ENCODE results near the gene HEATR5B. TPM values are rescaled to one million over a fixed set of nuclear protein-coding genes. Genes with fewer than 3 reads are reported as not detected.
"Not testable (repeated sequence)": the region's sequence is repeated elsewhere in the genome, so short reads cannot be mapped to it uniquely, and the experiment has no call there.

Gene HEATR5B
- total and polyA plus RNA-seq, 10 of the 15 experiments (the other 5 are each of a cell fraction or from before 2014, with no cell fraction given), result 4.1 to 34.7 (median 17.7) TPM

- Histone ChIP-seq H3K79me2 (ENCODE audit: control insufficient read depth, insufficient read depth, low read length) (no peaks in the 10 kb centered on the region), H3K36me3 (ENCODE audit: control insufficient read depth in 2 of 2, insufficient read depth in 2 of 2, low read length in 1 of 2) (peaks cover 1 to 14% of the 10 kb centered on the region in 2 experiments), H4K20me1 (ENCODE audit: control insufficient read depth, insufficient read depth) (no peaks in the 10 kb centered on the region), H3K4me1 (ENCODE audit: control insufficient read depth, insufficient read depth, low read length) (peaks cover 9% of the 10 kb centered on the region), H3K27ac (ENCODE audit: control insufficient read depth, insufficient read depth) (no peak overlapping the region), H3K4me3 (no peak overlapping the region), H2AFZ (ENCODE audit: control insufficient read depth, low read depth, low read length) (no peak overlapping the region), H3K27me3 (replicated peaks in 1 of 2; ENCODE audit: control insufficient read depth in 2 of 2, insufficient read depth in 2 of 2, low read length in 1 of 2) (no peaks in the 10 kb centered on the region), H3K9me3 (replicated peaks; ENCODE audit: control insufficient read depth, insufficient read depth, low read length) (no peaks in the 10 kb centered on the region), H3K9ac (ENCODE audit: control insufficient read depth, insufficient read depth, low read length) (no peak overlapping the region), H3K4me2 (ENCODE audit: control insufficient read depth, insufficient read depth) (no peak overlapping the region)
- ChIA-PET SMC1A (ENCODE audit: uncharacterized antibody, unreplicated experiment) (interaction anchor here (1.9 kb wide), 1 partner anchor 180 kb away, joined by 4 read pairs; no protein-coding TSS in a partner anchor), RAD21 (ENCODE audit: unreplicated experiment) (no interaction called here), POLR2A (no interaction called here), CTCF (interaction anchor here (1.0 to 1.5 kb wide), 2 partner anchors 24 to 215 kb away, joined by 3 to 5 read pairs; no protein-coding TSS in a partner anchor)
- intact Hi-C loops (cut with micrococcal nuclease; ENCODE audit: unreplicated experiment), result no loop called here
- DNase-seq (ENCODE audit: low read depth, low spot score), result no peak
- no peak for ATAC-seq
- FAIRE-seq, result no peak
- BruUV-seq (replicated peaks), result no TSS peak
- in situ Hi-C loops (cut with MboI), result no loop called here
- WGBS (ENCODE audit: insufficient coverage, insufficient replicate concordance, low lambda C conversion rate, missing lambda C conversion rate), result 88% methylated on average over 6 of the region's 6 CpGs
- no peak for TF ChIP-seq NFYA (IDR thresholded peaks at IDR 0.05; ENCODE audit: borderline replicate concordance, low read depth, low read length)
- no peak for TF ChIP-seq BRCA1 (IDR thresholded peaks at IDR 0.05; ENCODE audit: low read depth, low read length)
- no peak for TF ChIP-seq GATAD2B (conservative IDR thresholded peaks at IDR 0.05; ENCODE audit: low read depth)
- no peak for TF ChIP-seq SUPT20H (IDR thresholded peaks at IDR 0.05; ENCODE audit: borderline replicate concordance, control insufficient read depth, low read depth, low read length)
- no peak for TF ChIP-seq BACH1 (IDR thresholded peaks at IDR 0.05; ENCODE audit: borderline replicate concordance)
- no peak for TF ChIP-seq RBBP5 (conservative IDR thresholded peaks at IDR 0.05)
Observed at GRCh38 chr2:37000318-37000717, 83.9 kb downstream of the HEATR5B start.

- H3K4me3 ChIP-seq; H4K20me1 ChIP-seq (ENCODE audit: control insufficient read depth, insufficient read depth); intact Hi-C loops (cut with micrococcal nuclease; ENCODE audit: unreplicated experiment); H2AFZ ChIP-seq (ENCODE audit: control insufficient read depth, low read depth, low read length); SMC1A ChIA-PET (ENCODE audit: uncharacterized antibody, unreplicated experiment); DNase-seq (ENCODE audit: low read depth, low spot score); CTCF ChIA-PET; H3K27ac ChIP-seq (ENCODE audit: control insufficient read depth, insufficient read depth); H3K4me1 ChIP-seq (ENCODE audit: control insufficient read depth, insufficient read depth, low read length); H3K9ac ChIP-seq (ENCODE audit: control insufficient read depth, insufficient read depth, low read length); BruUV-seq (replicated peaks); FAIRE-seq; H3K27me3 ChIP-seq (replicated peaks in 1 of 2; ENCODE audit: control insufficient read depth in 2 of 2, insufficient read depth in 2 of 2, low read length in 1 of 2); H3K4me2 ChIP-seq (ENCODE audit: control insufficient read depth, insufficient read depth); H3K79me2 ChIP-seq (ENCODE audit: control insufficient read depth, insufficient read depth, low read length); H3K9me3 ChIP-seq (replicated peaks; ENCODE audit: control insufficient read depth, insufficient read depth, low read length); in situ Hi-C loops (cut with MboI); RAD21 ChIA-PET (ENCODE audit: unreplicated experiment); POLR2A ChIA-PET; ATAC-seq: not testable (repeated sequence)
- WGBS (ENCODE audit: insufficient coverage, insufficient replicate concordance, low lambda C conversion rate, missing lambda C conversion rate), result 98% methylated on average over 9 of the region's 9 CpGs
- H3K36me3 ChIP-seq (ENCODE audit: control insufficient read depth in 2 of 2, insufficient read depth in 2 of 2, low read length in 1 of 2), result peaks cover 1 to 14% of the 10 kb centered on the region in 2 experiments
Observed at GRCh38 chr2:36999416-36999815, 84.8 kb downstream of the HEATR5B start.

All from GM12878 (cell line).